HG03575 (cell line): Measurements from ENCODE around the gene TEKTIP1.
"Not testable (repeated sequence)": the region's sequence is repeated elsewhere in the genome, so short reads cannot be mapped to it uniquely, and the experiment has no call there.

ENCODE experiments used
- ATAC-seq: cut with Tn5 transposase; IDR thresholded peaks from one replicate; pipeline ENCODE4 v1.9.1; 2021; ENCODE audit not compliant: unreplicated experiment, insufficient number of reproducible peaks, low FRiP score; ENCODE audit errors: extremely low read depth

TEKTIP1 gene

GRCh38 chr19:3575949-3576673, 37.1 kb downstream of the TEKTIP1 start:
- ATAC-seq, result no peak

- no peak for ATAC-seq
These were observed 37.9 kb downstream of the TEKTIP1 start for GRCh38 chr19:3576696-3577443.

- ATAC-seq, result no peak
These were observed 38.9 kb downstream of the TEKTIP1 start for GRCh38 chr19:3577723-3578344.

- no peak for ATAC-seq
These were observed 39.4 kb downstream of the TEKTIP1 start for GRCh38 chr19:3578390-3578789.

GRCh38 chr19:3580156-3580934, 41.4 kb downstream of the TEKTIP1 start:
- ATAC-seq, result no peak

- ATAC-seq, result not testable (repeated sequence)
These were observed 42.8 kb downstream of the TEKTIP1 start for GRCh38 chr19:3581792-3582191.

- not testable (repeated sequence) for ATAC-seq
These were observed 45.2 kb downstream of the TEKTIP1 start for GRCh38 chr19:3584036-3584802.

GRCh38 chr19:3585301-3586126, 46.5 kb downstream of the TEKTIP1 start, which contains the start of gene GIPC3:
Gene GIPC3, plus strand, starts transcription at chr19:3585478. Its CDS starts 120 bp downstream, at chr19:3585598.
- no peak for ATAC-seq

- ATAC-seq, result no peak
These were observed 47.2 kb downstream of the TEKTIP1 start for GRCh38 chr19:3586127-3586626.

GRCh38 chr19:3586707-3587346, 47.9 kb downstream of the TEKTIP1 start:
- no peak for ATAC-seq

- ATAC-seq, result no peak
These were observed 50.5 kb downstream of the TEKTIP1 start for GRCh38 chr19:3589439-3589838.

- ATAC-seq, result no peak
These were observed 51.0 kb downstream of the TEKTIP1 start for GRCh38 chr19:3589949-3590348.

GRCh38 chr19:3590991-3591659, 52.2 kb downstream of the TEKTIP1 start:
- no peak for ATAC-seq

- ATAC-seq, result no peak
These were observed 53.1 kb downstream of the TEKTIP1 start for GRCh38 chr19:3591876-3592613.

GRCh38 chr19:3593156-3593555, 54.2 kb downstream of the TEKTIP1 start:
- no peak for ATAC-seq
